OCI-LY1 (cell line): ENCODE measurements around the gene CASKIN2.

Experiments
- H2AFZ ChIP-seq: fragments of 200-600 bp; sonication (generic), shearing (Covaris generic); 2 replicates; pipeline ENCODE4 v1.6.0; 2014; ENCODE audit warnings: antibody characterized with exemption, mild to moderate bottlenecking, low read length
- H3F3A ChIP-seq: fragments of 200-600 bp; sonication (generic), shearing (Covaris generic); 2 replicates; pipeline ENCODE4 v1.6.0; 2014; ENCODE audit warnings: mild to moderate bottlenecking, antibody characterized with exemption, low read length, moderate library complexity; ENCODE audit not compliant: insufficient read depth
- H3K27ac ChIP-seq: fragments of 200-600 bp; sonication (generic); 2 replicates; pipeline ENCODE4 v1.5.1; 2014; ENCODE audit warnings: low read length, mixed run types, mild to moderate bottlenecking, low read depth; ENCODE audit not compliant: poor library complexity, severe bottlenecking
- H3K27me3 ChIP-seq: fragments of 200-600 bp; sonication (generic); 2 replicates; pipeline ENCODE4 v1.6.0; 2014; ENCODE audit warnings: antibody characterized with exemption, mild to moderate bottlenecking, low read length, moderate library complexity; ENCODE audit not compliant: insufficient read depth
- H3K36me3 ChIP-seq: fragments of 200-600 bp; sonication (generic); 2 replicates; pipeline ENCODE4 v1.6.1; 2014; ENCODE audit warnings: mild to moderate bottlenecking, antibody characterized with exemption, low read length, moderate library complexity, mixed read lengths; ENCODE audit not compliant: insufficient read depth
- H3K4me1 ChIP-seq: fragments of 200-600 bp; sonication (generic); 2 replicates; pipeline ENCODE4 v1.5.1; 2014; ENCODE audit warnings: mild to moderate bottlenecking, low read length, moderate library complexity; ENCODE audit not compliant: insufficient read depth, severe bottlenecking
- H3K4me2 ChIP-seq: fragments of 200-600 bp; sonication (generic), shearing (Covaris generic); 2 replicates; pipeline ENCODE4 v1.6.1; 2014; ENCODE audit warnings: low read length
- H3K4me3 ChIP-seq: fragments of 200-600 bp; sonication (generic); 2 replicates; pipeline ENCODE4 v1.5.1; 2014; ENCODE audit warnings: low read length, low read depth, mild to moderate bottlenecking, mixed read lengths; ENCODE audit not compliant: poor library complexity, severe bottlenecking
- H3K79me2 ChIP-seq: fragments of 200-600 bp; shearing (Covaris generic); 2 replicates; pipeline ENCODE4 v1.6.1; 2016; ENCODE audit warnings: mixed run types, low read length, mixed read lengths; ENCODE audit not compliant: insufficient read depth
- H3K9ac ChIP-seq: fragments of 200-600 bp; sonication (generic), shearing (Covaris generic); 2 replicates; pipeline ENCODE4 v1.6.1; 2014; ENCODE audit warnings: mild to moderate bottlenecking, low read length, mixed read lengths
- H3K9me2 ChIP-seq: fragments of 200-600 bp; sonication (generic), shearing (Covaris generic); 2 replicates; pipeline ENCODE4 v1.6.1; 2014; ENCODE audit warnings: low read depth, mild to moderate bottlenecking, low read length, mixed read lengths
- H3K9me3 ChIP-seq: fragments of 200-600 bp; shearing (Covaris generic); 2 replicates; pipeline ENCODE4 v1.6.1; 2014; ENCODE audit warnings: low read length, mixed read lengths
- H4K20me1 ChIP-seq: fragments of 200-600 bp; sonication (generic), shearing (Covaris generic); 2 replicates; pipeline ENCODE4 v1.6.0; 2016; ENCODE audit warnings: mild to moderate bottlenecking, low read length; ENCODE audit not compliant: insufficient read depth
- CTCF ChIP-seq: fragments of 200-600 bp; sonication (generic), shearing (Covaris generic); IDR thresholded peaks from 2 replicates; pipeline ENCODE4 v1.5.1; 2017; ENCODE audit warnings: mild to moderate bottlenecking, antibody characterized with exemption, low read length, moderate library complexity, mixed read lengths
- EZH2 ChIP-seq: fragments of 200-600 bp; sonication (generic), shearing (Covaris generic); IDR thresholded peaks from 2 replicates; pipeline ENCODE4 v1.8.0; 2017; ENCODE audit warnings: borderline replicate concordance, mixed run types, mild to moderate bottlenecking, antibody characterized with exemption, low read length, moderate library complexity, mixed read lengths

Gene CASKIN2

DNA sequence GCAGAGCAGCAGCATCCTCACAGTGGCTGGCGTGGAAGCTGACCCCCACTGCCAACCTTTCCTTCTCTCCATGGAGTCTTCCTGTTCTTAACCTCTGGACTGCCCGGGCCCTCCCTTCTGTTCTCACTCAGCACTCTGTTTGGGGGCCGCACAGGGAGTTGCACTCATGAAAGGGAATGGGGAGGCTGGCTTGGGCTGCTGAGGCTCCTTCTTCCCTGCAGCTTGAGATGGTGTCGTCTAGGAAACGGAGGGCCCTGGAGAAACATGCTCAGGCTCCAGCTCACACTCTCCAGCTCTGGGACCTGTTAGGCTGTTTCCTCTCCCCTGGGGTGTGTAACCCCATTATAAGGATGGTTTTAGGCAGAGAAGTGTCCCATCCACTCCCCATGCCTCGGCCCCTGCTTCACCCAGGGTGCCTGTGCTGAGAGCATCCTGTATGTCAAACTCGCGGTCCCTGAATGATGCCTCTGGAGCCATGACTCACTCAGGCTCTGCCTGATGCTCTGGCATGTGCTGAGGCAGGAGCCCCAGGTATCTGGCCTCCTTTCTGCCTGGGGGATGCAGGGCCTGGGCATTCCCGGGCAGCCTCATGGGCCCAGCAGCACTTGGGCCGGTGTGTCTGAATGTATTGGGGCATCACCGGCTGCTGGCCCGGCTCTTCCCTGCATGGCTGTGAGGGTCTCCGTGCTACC lies 40.0 kb downstream of the CASKIN2 start:
- H4K20me1 ChIP-seq: no peaks in the 10 kb centered on the region
- H3K4me1 ChIP-seq: peaks cover 9% of the 10 kb centered on the region

GRCh38 chr17:75474736-75475135 lies 40.6 kb downstream of the CASKIN2 start:
- TF ChIP-seq CTCF (no peak), EZH2 (no peak)
- Histone ChIP-seq H3K27me3 (no peaks in the 10 kb centered on the region), H3K79me2 (no peaks in the 10 kb centered on the region), H3K9me3 (no peaks in the 10 kb centered on the region), H3K4me1 (peaks cover 9% of the 10 kb centered on the region), H3K4me2 (no peak overlapping the region), H2AFZ (no peak overlapping the region), H3K9me2 (no peaks in the 10 kb centered on the region), H3K36me3 (peaks cover 10% of the 10 kb centered on the region; the same call in 1 of the 2 replicates), H4K20me1 (no peaks in the 10 kb centered on the region), H3K4me3 (no peak overlapping the region), H3K27ac (no peak overlapping the region), H3F3A (no peaks in the 10 kb centered on the region), H3K9ac (no peak overlapping the region)

More for the DNA sequence above, 40.0 kb downstream of the CASKIN2 start:
- H3K9me2 ChIP-seq: no peaks in the 10 kb centered on the region
- H3K27me3 ChIP-seq: no peaks in the 10 kb centered on the region
- H3K27ac ChIP-seq: no peak overlapping the region
- H3K79me2 ChIP-seq: no peaks in the 10 kb centered on the region
- no peak overlapping the region for H3K4me2 ChIP-seq
- H3K36me3 ChIP-seq: peaks cover 10% of the 10 kb centered on the region; the same call in 1 of the 2 replicates
- H3F3A ChIP-seq: no peaks in the 10 kb centered on the region
- no peak overlapping the region for H3K9ac ChIP-seq
- no peak overlapping the region for H2AFZ ChIP-seq
- TF ChIP-seq CTCF: no peak
- TF ChIP-seq EZH2: no peak
- H3K9me3 ChIP-seq: no peaks in the 10 kb centered on the region
- H3K4me3 ChIP-seq: no peak overlapping the region

GRCh38 chr17:75473246-75473645 lies 42.1 kb downstream of the CASKIN2 start:
- H3K36me3 ChIP-seq: peaks cover 10% of the 10 kb centered on the region; the same call in 1 of the 2 replicates

More at GRCh38 chr17:75473246-75473645, 42.1 kb downstream of the CASKIN2 start:
- no peak overlapping the region for H3K4me3 ChIP-seq
- H3K79me2 ChIP-seq: no peaks in the 10 kb centered on the region
- H3K27me3 ChIP-seq: no peaks in the 10 kb centered on the region
- H3K9me2 ChIP-seq: no peaks in the 10 kb centered on the region
- no peak overlapping the region for H2AFZ ChIP-seq
- H3K27ac ChIP-seq: no peak overlapping the region
- H3K4me2 ChIP-seq: no peak overlapping the region
- H4K20me1 ChIP-seq: no peaks in the 10 kb centered on the region
- H3K9ac ChIP-seq: no peak overlapping the region
- H3K4me1 ChIP-seq: peaks cover 9% of the 10 kb centered on the region
- no peak for TF ChIP-seq EZH2
- TF ChIP-seq CTCF: no peak
- H3F3A ChIP-seq: no peaks in the 10 kb centered on the region
- no peaks in the 10 kb centered on the region for H3K9me3 ChIP-seq
